Kasumi-1 (cell line): ENCODE data around the gene ZNF564.
"Not testable (repeated sequence)": the region's sequence is repeated elsewhere in the genome, so short reads cannot be mapped to it uniquely, and the experiment has no call there.

Source experiments
- DNase-seq, 2 experiments: peaks; one replicate each; lab custom pipeline; 2025; lab: John Stamatoyannopoulos, UW

The ZNF564 gene

GRCh38 chr19:12496480-12496879, 54.8 kb downstream of the ZNF564 start:
- DNase-seq: no peak

- no peak for DNase-seq
Observed at GRCh38 chr19:12495002-12495802, 56.1 kb downstream of the ZNF564 start.

- DNase-seq: no peak
Observed at GRCh38 chr19:12494260-12494860, 56.9 kb downstream of the ZNF564 start.

- not testable (repeated sequence) for DNase-seq
Observed at GRCh38 chr19:12486265-12486783, 65.0 kb downstream of the ZNF564 start.

- no peak for DNase-seq
Observed at GRCh38 chr19:12485571-12485970, 65.7 kb downstream of the ZNF564 start.

- peak in 1 of 2 experiments; percentile 19 for DNase-seq
Observed at GRCh38 chr19:12485052-12485416, 66.2 kb downstream of the ZNF564 start.

GRCh38 chr19:12484371-12485051, 66.8 kb downstream of the ZNF564 start, which contains the start of gene ZNF709:
ZNF709 (minus strand) TSS chr19:12484816; CDS start chr19:12484657, 159 bp downstream.
- DNase-seq: peak; percentile 90 to 91

GRCh38 chr19:12484011-12484370, 67.3 kb downstream of the ZNF564 start:
- DNase-seq: peak in 1 of 2 experiments; percentile 31

- DNase-seq: peak; percentile 22 to 26
Observed at GRCh38 chr19:12482509-12482886, 68.8 kb downstream of the ZNF564 start.

GRCh38 chr19:12481781-12482508, 69.3 kb downstream of the ZNF564 start:
- no peak for DNase-seq

- DNase-seq: no peak
Observed at GRCh38 chr19:12478234-12478941, 72.9 kb downstream of the ZNF564 start.
